C1 segment of cervical spinal cord (tissue), 14 donors: ENCODE measurements around the gene DPPA5.
A peak's percentile ranks its signal among the peaks of the same experiment; 100 is the strongest.
"Not testable (repeated sequence)": the region's sequence is repeated elsewhere in the genome, so short reads cannot be mapped to it uniquely, and the experiment has no call there.

Experiments
- DNase-seq, 14 donors: peaks; one replicate each; lab custom pipeline; 2025; lab: John Stamatoyannopoulos, UW

The DPPA5 gene

GRCh38 chr6:73364121-73364520 is 10.0 kb upstream of the DPPA5 start:
- no peak for DNase-seq

- no peak for DNase-seq
These were observed 9.4 kb upstream of the DPPA5 start for GRCh38 chr6:73363537-73363875.

- no peak for DNase-seq
These were observed 8.9 kb upstream of the DPPA5 start for GRCh38 chr6:73362869-73363536.

GRCh38 chr6:73362358-73362757 is 8.3 kb upstream of the DPPA5 start, which contains the start of gene KHDC3L:
TSS of gene KHDC3L (plus strand) at chr6:73362658. CDS start at chr6:73362730, 72 bp downstream.
- DNase-seq, result no peak

- no peak for DNase-seq
These were observed 4.8 kb downstream of the DPPA5 start for GRCh38 chr6:73349311-73349710.

GRCh38 chr6:73348550-73349204 is 5.4 kb downstream of the DPPA5 start:
- no peak for DNase-seq

GRCh38 chr6:73343164-73343563 is 10.9 kb downstream of the DPPA5 start:
- no peak for DNase-seq

- DNase-seq, result no peak
These were observed 11.9 kb downstream of the DPPA5 start for GRCh38 chr6:73342174-73342573.

GRCh38 chr6:73341335-73341734 is 12.7 kb downstream of the DPPA5 start:
- no peak for DNase-seq

- no peak for DNase-seq
These were observed 14.0 kb downstream of the DPPA5 start for GRCh38 chr6:73340048-73340447.

GRCh38 chr6:73339340-73339739 is 14.7 kb downstream of the DPPA5 start:
- DNase-seq, result no peak

GRCh38 chr6:73329201-73329600 is 24.9 kb downstream of the DPPA5 start:
- DNase-seq, result no peak

GRCh38 chr6:73328790-73329189 is 25.3 kb downstream of the DPPA5 start:
- no peak for DNase-seq

- no peak for DNase-seq
These were observed 28.4 kb downstream of the DPPA5 start for GRCh38 chr6:73325656-73326055.

- no peak for DNase-seq
These were observed 30.8 kb downstream of the DPPA5 start for GRCh38 chr6:73323323-73323722.

GRCh38 chr6:73314577-73315492 is 39.2 kb downstream of the DPPA5 start:
- DNase-seq, result no peak

GRCh38 chr6:73310503-73310845 is 43.6 kb downstream of the DPPA5 start:
- DNase-seq, result not testable (repeated sequence)

- peak in 9 of 14 donors; percentile 34 to 72 (median 43) for DNase-seq
These were observed 44.1 kb downstream of the DPPA5 start for GRCh38 chr6:73309785-73310502.

GRCh38 chr6:73309535-73309784 is 44.6 kb downstream of the DPPA5 start:
- peak in 1 of 14 donors; percentile 76 for DNase-seq

GRCh38 chr6:73308712-73309534 is 45.2 kb downstream of the DPPA5 start:
- DNase-seq, result peak in 1 of 14 donors; percentile 8

- not testable (repeated sequence) for DNase-seq
These were observed 50.3 kb downstream of the DPPA5 start for GRCh38 chr6:73303773-73304172.
